IMR-90 (cell line): Measurements from ENCODE around the gene IQSEC1. TPM values are rescaled to one million over a fixed set of nuclear protein-coding genes. Genes with fewer than 3 reads are reported as not detected.

ENCODE experiments used
- ATAC-seq: fragments of 200-7000 bp; cut with Tn5 transposase; 2 replicates; pipeline ENCODE4 v1.9.1; 2020; ENCODE audit warnings: low read depth, mild to moderate bottlenecking, moderate library complexity
- BruUV-seq: library from RNA; stranded (reverse); fragments of 400-500 nt; replicated peaks from 2 replicates; lab custom pipeline; 2021; lab: Mats Ljungman, UMichigan
- CTCF ChIA-PET: fragments of 300-600 bp; formaldehyde crosslinking; extraction: SDS; loops from one replicate; lab custom pipeline; 2021; ENCODE audit warnings: antibody characterized with exemption; lab: Yijun Ruan, JAX
- POLR2A ChIA-PET: fragments of 300-600 bp; sonication (Branson Sonifier 250); formaldehyde crosslinking; loops from one replicate; lab custom pipeline; 2022; ENCODE audit warnings: antibody characterized with exemption; ENCODE audit not compliant: unreplicated experiment; lab: Charles Lee
- DNase-seq: peaks from one replicate; pipeline ENCODE4 v3.0.0; 2013
- H2AFZ ChIP-seq: replicated peaks from 2 replicates; pipeline ENCODE3; 2013; ENCODE audit warnings: low read length, mild to moderate bottlenecking; ENCODE audit not compliant: poor library complexity
- H2AK5ac ChIP-seq: 2 replicates; pipeline ENCODE4 v1.6.1; 2013; ENCODE audit warnings: low read depth, low read length, inconsistent platforms
- H2AK9ac ChIP-seq: replicated peaks from 2 replicates; pipeline ENCODE3; 2013; ENCODE audit warnings: mild to moderate bottlenecking, low read depth, low read length, moderate library complexity; ENCODE audit not compliant: poor library complexity
- H2BK120ac ChIP-seq: 2 replicates; pipeline ENCODE4 v1.6.1; 2013; ENCODE audit warnings: low read depth, low read length, inconsistent platforms
- H2BK15ac ChIP-seq: 3 replicates; pipeline ENCODE4 v1.6.1; 2013; ENCODE audit warnings: low read depth, low read length, inconsistent platforms
- H2BK20ac ChIP-seq: 2 replicates; pipeline ENCODE4 v1.6.1; 2013; ENCODE audit warnings: low read depth, mild to moderate bottlenecking, inconsistent platforms, low read length, moderate library complexity
- H2BK5ac ChIP-seq: 2 replicates; pipeline ENCODE4 v1.6.1; 2013; ENCODE audit warnings: mild to moderate bottlenecking, low read depth, low read length, inconsistent platforms; ENCODE audit not compliant: poor library complexity, severe bottlenecking
- H3K14ac ChIP-seq: replicated peaks from 2 replicates; pipeline ENCODE4 v1.6.1; 2013; ENCODE audit warnings: low read depth, low read length, inconsistent platforms
- H3K18ac ChIP-seq: 2 replicates; pipeline ENCODE4 v1.6.1; 2013; ENCODE audit warnings: low read depth, low read length, control low read depth
- H3K23ac ChIP-seq: 2 replicates; pipeline ENCODE4 v1.6.1; 2013; ENCODE audit warnings: low read depth, low read length, inconsistent platforms
- H3K27ac ChIP-seq: 2 replicates; pipeline ENCODE4 v1.5.1; 2013; ENCODE audit warnings: mild to moderate bottlenecking, control low read depth, low read length; ENCODE audit not compliant: insufficient read depth
- H3K27me3 ChIP-seq: 2 replicates; pipeline ENCODE4 v1.6.1; 2013; ENCODE audit warnings: low read length; ENCODE audit not compliant: control insufficient read depth, insufficient read depth
- H3K36me3 ChIP-seq: 2 replicates; pipeline ENCODE4 v1.6.1; 2013; ENCODE audit warnings: low read length, mixed read lengths; ENCODE audit not compliant: control insufficient read depth, insufficient read depth
- H3K4ac ChIP-seq: 2 replicates; pipeline ENCODE4 v1.6.1; 2013; ENCODE audit warnings: low read depth, low read length, inconsistent platforms
- H3K4me1 ChIP-seq: 2 replicates; pipeline ENCODE4 v1.6.1; 2013; ENCODE audit warnings: low read length, mixed read lengths; ENCODE audit not compliant: control insufficient read depth, insufficient read depth
- H3K4me2 ChIP-seq: 2 replicates; pipeline ENCODE4 v1.6.1; 2013; ENCODE audit warnings: low read depth, mild to moderate bottlenecking, control low read depth, low read length, moderate library complexity
- H3K4me3 ChIP-seq: 2 replicates; pipeline ENCODE4 v1.5.1; 2013; ENCODE audit warnings: low read depth, mild to moderate bottlenecking, control low read depth, low read length, moderate library complexity; ENCODE audit not compliant: insufficient read depth
- H3K56ac ChIP-seq: 2 replicates; pipeline ENCODE4 v1.6.1; 2013; ENCODE audit warnings: low read length, inconsistent platforms; ENCODE audit not compliant: insufficient read depth; ENCODE audit errors: extremely low read depth
- H3K79me1 ChIP-seq, 2 experiments: 2 replicates each; pipeline ENCODE4 v1.6.1; 2013; ENCODE audit warnings: low read length in 2 of 2, inconsistent platforms in 1 of 2, low read depth in 1 of 2
- H3K9ac ChIP-seq: 2 replicates; pipeline ENCODE4 v1.6.1; 2013; ENCODE audit warnings: low read depth, low read length, control low read depth
- H3K9me1 ChIP-seq: 2 replicates; pipeline ENCODE4 v1.6.1; 2013; ENCODE audit warnings: low read length, inconsistent platforms; ENCODE audit not compliant: insufficient read depth
- H3K9me3 ChIP-seq: 2 replicates; pipeline ENCODE4 v1.6.1; 2013; ENCODE audit warnings: low read length; ENCODE audit not compliant: control insufficient read depth, insufficient read depth
- H4K20me1 ChIP-seq: 2 replicates; pipeline ENCODE4 v1.6.1; 2013; ENCODE audit warnings: low read length, inconsistent platforms; ENCODE audit not compliant: insufficient read depth
- H4K5ac ChIP-seq: 2 replicates; pipeline ENCODE4 v1.6.1; 2013; ENCODE audit warnings: mild to moderate bottlenecking, low read depth, low read length, control low read depth
- H4K8ac ChIP-seq, 2 experiments: 2 replicates each; pipeline ENCODE4 v1.6.1; 2013; ENCODE audit warnings: low read depth in 2 of 2, low read length in 2 of 2, control low read depth in 1 of 2, inconsistent platforms in 1 of 2
- H4K91ac ChIP-seq: 2 replicates; pipeline ENCODE4 v1.6.1; 2013; ENCODE audit warnings: low read depth, low read length, inconsistent platforms; ENCODE audit not compliant: insufficient read depth
- CTCF ChIP-seq: conservative IDR thresholded peaks from 2 replicates; pipeline ENCODE4 v1.5.1; 2012; ENCODE audit warnings: mild to moderate bottlenecking, low read depth, low read length, improper control_type of control experiment
- FOS ChIP-seq: fragments of 150-350 bp; IDR thresholded peaks from 2 replicates; pipeline ENCODE4 v1.6.1; 2016; ENCODE audit warnings: low read depth, low read length
- MAFK ChIP-seq: IDR thresholded peaks from 2 replicates; pipeline ENCODE4 v1.6.1; 2012; ENCODE audit warnings: low read depth, low read length, improper control_type of control experiment
- RAD21 ChIP-seq: IDR thresholded peaks from 2 replicates; pipeline ENCODE4 v1.6.1; 2012; ENCODE audit warnings: low read length, improper control_type of control experiment
- RCOR1 ChIP-seq: IDR thresholded peaks from 2 replicates; pipeline ENCODE4 v1.6.1; 2012; ENCODE audit warnings: mild to moderate bottlenecking, low read length, improper control_type of control experiment; ENCODE audit not compliant: insufficient replicate concordance
- SMC3 ChIP-seq: fragments of 150-350 bp; IDR thresholded peaks from 2 replicates; pipeline ENCODE4 v1.6.1; 2016; ENCODE audit warnings: low read depth, mild to moderate bottlenecking, antibody characterized with exemption, low read length, moderate library complexity
- WGBS, 2 experiments: methylation state at CpG; one replicate each; pipeline versions ENCODE4 v1.1.5 to v1.1.7; 2013; ENCODE audit warnings: missing lambda C conversion rate in 2 of 2; ENCODE audit not compliant: insufficient read length in 1 of 2; ENCODE audit errors: extremely low coverage in 2 of 2; 5-methylcytosine and 5-hydroxymethylcytosine counted together
- dilution Hi-C: fragments of 300-500 bp; cut with HindIII; formaldehyde crosslinking; loops from one replicate; pipeline ENCODE4 v1.14.3; 2018; ENCODE audit warnings: low sequenced_read_pairs; ENCODE audit not compliant: unreplicated experiment
- in situ Hi-C: fragments of 300-500 bp; cut with MboI; formaldehyde crosslinking; loops from 3 replicates; pipeline ENCODE4 v1.14.3; 2019; ENCODE audit warnings: low sequenced_read_pairs, inconsistent platforms, mixed read lengths
- intact Hi-C: fragments of 100-400 bp; cut with micrococcal nuclease; formaldehyde crosslinking; loops from 2 replicates; pipeline ENCODE4 v1.10.0; 2022
- polyA plus RNA-seq, 3 experiments: library from polyadenylated mRNA; depleted of rRNA; stranded (reverse); fragments of >200 nt; gene quantifications; 2 replicates each; pipeline ENCODE4 v1.2.3, GENCODE V29; 2012; ENCODE audit warnings: low replicate concordance in 1 of 3
- total RNA-seq: library from RNA; depleted of rRNA; stranded (reverse); fragments of >200 nt; gene quantifications from 2 replicates; pipeline ENCODE4 v1.2.3, GENCODE V29; 2012

IQSEC1 gene
- total and polyA plus RNA-seq, 2 of the 4 experiments (the other 2 are of a cell fraction): 5.9 to 11.9 TPM

DNA sequence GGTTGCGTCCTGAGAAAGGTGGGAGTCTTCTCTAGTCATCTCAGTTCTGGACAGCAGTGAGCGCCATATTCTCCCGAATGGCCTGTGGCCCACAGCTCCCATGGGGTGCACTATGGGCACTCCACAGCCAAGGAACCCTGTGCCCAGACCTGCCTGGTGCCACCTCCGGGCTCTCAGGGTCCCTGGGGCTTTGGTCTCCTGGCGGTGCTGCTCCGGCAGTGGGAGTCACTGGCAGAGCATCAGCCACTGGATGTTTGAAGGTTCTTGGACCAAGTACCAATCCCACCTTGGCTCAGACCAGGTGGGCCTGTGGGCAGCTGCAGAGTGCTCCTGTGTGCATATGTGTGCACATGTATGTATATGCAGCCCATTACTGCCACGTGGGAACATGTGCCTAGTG, 163.5 kb downstream of the IQSEC1 start:
- no TSS peak for BruUV-seq
- Histone ChIP-seq H3K4me2 (no peak overlapping the region), H3K56ac (no peak overlapping the region), H3K27me3 (no peaks in the 10 kb centered on the region), H3K4ac (no peak overlapping the region), H3K18ac (no peak overlapping the region), H3K14ac (no peak overlapping the region), H3K79me1 (no peaks in the 10 kb centered on the region), H2AK5ac (no peak overlapping the region), H3K9me1 (no peaks in the 10 kb centered on the region), H2BK15ac (no peak overlapping the region), H2BK20ac (no peak overlapping the region), H3K4me3 (no peak overlapping the region), H3K36me3 (peaks cover 66% of the 10 kb centered on the region), H4K20me1 (no peaks in the 10 kb centered on the region; the same call in 1 of the 2 replicates), H3K9me3 (no peaks in the 10 kb centered on the region), H2BK5ac (no peak overlapping the region), H2AFZ (no peak overlapping the region), H2AK9ac (no peak overlapping the region), H3K9ac (no peak overlapping the region), H4K5ac (no peak overlapping the region), H4K8ac (no peak overlapping the region), H3K23ac (no peak overlapping the region), H2BK120ac (no peak overlapping the region), H3K4me1 (no peaks in the 10 kb centered on the region), H4K91ac (no peak overlapping the region), H3K27ac (no peak overlapping the region)
- dilution Hi-C loops: no loop called here
- ChIA-PET CTCF (no interaction called here), POLR2A (no interaction called here)
- no peak for TF ChIP-seq SMC3
- TF ChIP-seq RAD21: no peak
- no peak for TF ChIP-seq RCOR1
- no peak for TF ChIP-seq FOS
- TF ChIP-seq CTCF: no peak
- TF ChIP-seq MAFK: no peak
- intact Hi-C loops: no loop called here
- in situ Hi-C loops: no loop called here
- DNase-seq (no peak), ATAC-seq (no peak)
- 82% methylated on average over 4 of the region's 7 CpGs; no CpG with 5 or more reads in 1 of the 2 experiments for WGBS, 2 experiments
